Breast epithelium (tissue), 3 donors: ENCODE data around the gene SLC2A11.

ENCODE experiments used
- CTCF ChIP-seq, 3 donors: fragments of 450-650 bp; IDR thresholded peaks; one replicate each; pipeline ENCODE4 v1.5.1; 2016 to 2017; ENCODE audit warnings: antibody characterized with exemption in 3 of 3, mild to moderate bottlenecking in 3 of 3, moderate library complexity in 3 of 3
- POLR2A ChIP-seq: fragments of 450-650 bp; IDR thresholded peaks from one replicate; pipeline ENCODE4 v1.6.1; 2016; ENCODE audit warnings: antibody characterized with exemption, mild to moderate bottlenecking, moderate library complexity

- TF ChIP-seq CTCF (IDR thresholded peaks at IDR 0.05) (no peak), POLR2A (no peak)
Measured at GRCh38 chr22:23847991-23848864, 9.4 kb upstream of the SLC2A11 start.
